Right hindlimb (tissue), 1 donor: ENCODE results near the gene IGSF21.

Experiments used
- DNase-seq: peaks from one replicate; pipeline ENCODE4 v3.0.0-alpha.2; 2018

The IGSF21 gene

GRCh38 chr1:18384059-18384458, 276.5 kb downstream of the IGSF21 start:
- no peak for DNase-seq

GRCh38 chr1:18384471-18384870, 276.9 kb downstream of the IGSF21 start:
- DNase-seq = peak; percentile 52

- DNase-seq = peak; percentile 89
Measured at GRCh38 chr1:18385239-18385790, 277.7 kb downstream of the IGSF21 start.

GRCh38 chr1:18386591-18386990, 279.0 kb downstream of the IGSF21 start:
- DNase-seq = no peak

- no peak for DNase-seq
Measured at GRCh38 chr1:18387307-18387706, 279.7 kb downstream of the IGSF21 start.

GRCh38 chr1:18390953-18391352, 283.4 kb downstream of the IGSF21 start:
- no peak for DNase-seq

- DNase-seq = no peak
Measured at GRCh38 chr1:18394563-18395156, 287.1 kb downstream of the IGSF21 start.

- no peak for DNase-seq
Measured at GRCh38 chr1:18396247-18396980, 288.8 kb downstream of the IGSF21 start.

- DNase-seq = no peak
Measured at GRCh38 chr1:18397641-18398040, 290.0 kb downstream of the IGSF21 start.

GRCh38 chr1:18398791-18399530, 291.4 kb downstream of the IGSF21 start:
- no peak for DNase-seq

GRCh38 chr1:18400347-18401102, 292.9 kb downstream of the IGSF21 start:
- DNase-seq = no peak

GRCh38 chr1:18401921-18402320, 294.3 kb downstream of the IGSF21 start:
- DNase-seq = no peak

- DNase-seq = no peak
Measured at GRCh38 chr1:18404460-18404859, 296.9 kb downstream of the IGSF21 start.

- no peak for DNase-seq
Measured at GRCh38 chr1:18407166-18408045, 299.8 kb downstream of the IGSF21 start.

GRCh38 chr1:18408656-18409370, 301.2 kb downstream of the IGSF21 start:
- no peak for DNase-seq

GRCh38 chr1:18409609-18410237, 302.1 kb downstream of the IGSF21 start:
- no peak for DNase-seq

GRCh38 chr1:18410407-18410806, 302.8 kb downstream of the IGSF21 start:
- no peak for DNase-seq

- no peak for DNase-seq
Measured at GRCh38 chr1:18411321-18411720, 303.7 kb downstream of the IGSF21 start.

GRCh38 chr1:18411820-18412641, 304.4 kb downstream of the IGSF21 start:
- no peak for DNase-seq

GRCh38 chr1:18412882-18413353, 305.3 kb downstream of the IGSF21 start:
- no peak for DNase-seq
